Right ventricle myocardium superior (tissue), 1 donor: Measurements from ENCODE around the gene ESRRG. TPM values are rescaled to one million over a fixed set of nuclear protein-coding genes. Genes with fewer than 3 reads are reported as not detected.

Experiments
- ATAC-seq: fragments of 200-7000 bp; cut with Tn5 transposase; one replicate; pipeline ENCODE4 v1.9.1; 2020; ENCODE audit warnings: mild to moderate bottlenecking; ENCODE audit not compliant: poor library complexity
- DNase-seq: peaks from one replicate; pipeline ENCODE4 v3.0.0-alpha.2; 2020
- intact Hi-C: fragments of 100-400 bp; cut with DNase I; formaldehyde crosslinking; loops from one replicate; pipeline ENCODE4 v1.11.2; 2022
- total RNA-seq: library from RNA; stranded (reverse); fragmentation: NEBNext Ultra II Directional; extraction: Animal tissue kit (Norgen Biotek cat#: 25700); gene quantifications from one replicate; pipeline ENCODE4 v1.2.1, GENCODE V29; 2021
- donor health status: DM: no; HTN: yes; CAD: no; lungs with severe emphysema.

ESRRG gene
- total RNA-seq, 1 donor from 2014 or later: 45.5 TPM

GRCh38 chr1:216483672-216484401, 239.4 kb downstream of the ESRRG start:
- intact Hi-C loops: no loop called here
- DNase-seq: no peak

GRCh38 chr1:216482620-216483019, 240.6 kb downstream of the ESRRG start:
- ATAC-seq (no peak), DNase-seq (no peak)
- intact Hi-C loops: no loop called here

More at GRCh38 chr1:216483672-216484401, 239.4 kb downstream of the ESRRG start:
- no peak for ATAC-seq

GRCh38 chr1:216478238-216478637, 245.0 kb downstream of the ESRRG start:
- ATAC-seq (no peak), DNase-seq (no peak)
- intact Hi-C loops: no loop called here

- ATAC-seq: no peak
- intact Hi-C loops: no loop called here
- DNase-seq: no peak
Measured at GRCh38 chr1:216476341-216476740, 246.9 kb downstream of the ESRRG start.

GRCh38 chr1:216475659-216476276, 247.5 kb downstream of the ESRRG start:
- intact Hi-C loops: no loop called here
- DNase-seq (no peak), ATAC-seq (no peak)

GRCh38 chr1:216466162-216466801, 256.9 kb downstream of the ESRRG start:
- ATAC-seq: no peak
- no peak for DNase-seq
- intact Hi-C loops: no loop called here

- intact Hi-C loops: no loop called here
- ATAC-seq: no peak
- DNase-seq: no peak
Measured at GRCh38 chr1:216464489-216464888, 258.7 kb downstream of the ESRRG start.

GRCh38 chr1:216462066-216462775, 261.0 kb downstream of the ESRRG start:
- intact Hi-C loops: no loop called here
- ATAC-seq (no peak), DNase-seq (no peak)

GRCh38 chr1:216461466-216461865, 261.8 kb downstream of the ESRRG start:
- DNase-seq (no peak), ATAC-seq (no peak)
- intact Hi-C loops: no loop called here

GRCh38 chr1:216459651-216460207, 263.5 kb downstream of the ESRRG start:
- DNase-seq (no peak), ATAC-seq (no peak)
- intact Hi-C loops: no loop called here

GRCh38 chr1:216458812-216459211, 264.4 kb downstream of the ESRRG start:
- intact Hi-C loops: no loop called here
- ATAC-seq (no peak), DNase-seq (no peak)

- intact Hi-C loops: no loop called here
- DNase-seq (no peak), ATAC-seq (no peak)
Measured at GRCh38 chr1:216457356-216457755, 265.9 kb downstream of the ESRRG start.

GRCh38 chr1:216456682-216457081, 266.5 kb downstream of the ESRRG start:
- intact Hi-C loops: no loop called here
- DNase-seq: no peak
- no peak for ATAC-seq

GRCh38 chr1:216453777-216454176, 269.5 kb downstream of the ESRRG start:
- DNase-seq: no peak
- ATAC-seq: no peak
- intact Hi-C loops: loop anchor here (2.0 kb wide), 1 partner anchor 17 kb away; no protein-coding TSS in a partner anchor
